A549 treated with AZD2906 at 1 μM for 4 hours (cell line): ENCODE results near the gene AKAP14. TPM values are rescaled to one million over a fixed set of nuclear protein-coding genes. Genes with fewer than 3 reads are reported as not detected.

Source experiments
- total RNA-seq: library from RNA; stranded (reverse); fragments of 200-300 nt; extraction: Qiagen RNA extraction; gene quantifications from 5 replicates; pipeline ENCODE4 v1.2.3, GENCODE V29; 2022

The AKAP14 gene
- 0.08 TPM in 1 of 5 replicates, not detected in the others for total RNA-seq

DNA sequence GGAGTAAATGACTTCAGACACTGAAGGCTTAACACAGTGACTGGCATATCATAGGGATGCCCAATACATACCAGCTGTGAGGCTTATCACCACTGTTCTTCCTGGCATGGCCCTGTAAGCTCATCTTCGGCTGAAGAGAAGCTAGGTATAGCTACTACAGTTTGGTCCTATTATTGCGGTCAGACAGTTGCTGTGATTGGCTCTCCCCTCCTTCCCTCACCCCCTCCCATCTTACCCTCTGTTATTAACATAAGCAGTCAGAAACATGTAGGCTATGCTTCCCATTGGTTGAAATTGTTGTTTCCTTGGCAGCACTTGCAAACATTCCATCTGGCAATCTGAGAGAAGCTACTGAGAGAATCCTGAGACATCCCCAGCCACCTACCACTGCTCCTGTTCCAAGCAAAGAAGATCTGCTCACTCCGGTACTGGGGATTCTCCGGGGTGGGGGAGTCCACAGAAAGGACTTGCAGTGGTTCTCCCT lies at the start of gene AKAP14:
Gene AKAP14, plus strand, starts transcription at position 51 of the 484 bp plus-strand sequence. CDS start 7,331 bp downstream, outside the sequence.

GRCh38 chrX:119852382-119853353 lies 43.0 kb upstream of the AKAP14 start, which contains the start of gene UPF3B:
UPF3B (minus strand) TSS chrX:119852963; CDS start chrX:119852928, 35 bp downstream.

DNA sequence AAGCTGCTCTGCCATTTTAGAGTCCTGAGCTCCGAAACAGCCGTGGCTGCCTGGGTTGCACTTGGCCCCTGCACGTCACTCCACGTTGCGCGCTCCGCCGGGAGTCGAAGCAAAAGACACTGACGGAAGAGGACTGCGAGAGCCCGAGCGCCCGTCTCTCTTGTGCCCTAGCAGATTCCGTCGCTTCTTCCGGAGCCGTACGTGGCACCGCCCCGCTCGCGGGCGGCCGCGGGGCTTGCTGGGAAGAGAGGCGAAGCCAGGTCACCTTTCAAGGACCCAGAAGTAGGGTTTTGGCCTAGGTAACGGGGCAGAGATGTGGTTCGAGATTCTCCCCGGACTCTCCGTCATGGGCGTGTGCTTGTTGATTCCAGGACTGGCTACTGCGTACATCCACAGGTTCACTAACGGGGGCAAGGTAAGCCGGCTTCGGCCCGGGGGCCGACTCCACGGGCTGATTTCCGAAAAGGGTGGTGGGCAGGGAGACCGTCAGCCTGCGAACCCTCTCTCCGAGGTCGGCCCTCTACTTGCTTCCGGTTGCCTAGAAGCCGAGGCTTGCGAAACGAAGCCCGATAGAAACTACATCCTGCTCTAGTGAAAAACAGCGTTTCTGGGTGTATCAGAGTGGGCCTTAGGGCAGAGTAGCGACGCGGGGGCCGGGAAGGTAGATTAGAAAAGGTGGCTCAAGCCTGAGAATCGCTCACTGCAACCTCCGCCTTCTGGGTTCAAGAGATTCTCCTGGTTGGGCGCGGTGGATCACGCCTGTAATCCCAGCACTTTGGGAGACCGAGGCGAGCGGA lies 23.9 kb upstream of the AKAP14 start, which contains the start of the genes NDUFA1 and RNF113A:
Gene NDUFA1, plus strand, starts transcription at position 234 of the 797 bp plus-strand sequence. Its CDS starts 80 bp downstream, at position 314.
Gene RNF113A, minus strand, starts transcription at position 135 of the 797 bp plus-strand sequence. Its CDS starts 120 bp downstream, at position 15.

GRCh38 chrX:119943185-119943988 lies 47.7 kb downstream of the AKAP14 start, which contains the start of gene NKAP:
NKAP (minus strand) TSS chrX:119943751; CDS start chrX:119943605, 146 bp downstream.

Other genes starting within 250 kb of the AKAP14 start
- 9.2 to 11.3 TPM (median 10.7 TPM) in 5 replicates for gene SEPTIN6, start 202.7 kb upstream of the AKAP14 start, total RNA-seq
- gene SOWAHD, start 137.3 kb upstream of the AKAP14 start, total RNA-seq = 0.06 to 0.18 TPM (median 0.13 TPM) in 4 of 5 replicates, not detected in the other
- gene RPL39, start 104.3 kb upstream of the AKAP14 start, total RNA-seq = 3,440 to 4,395 TPM (median 3,536 TPM) in 5 replicates
- gene UPF3B, start 42.9 kb upstream of the AKAP14 start, total RNA-seq = 15.9 to 22.0 TPM (median 16.7 TPM) in 5 replicates
- 29.8 to 32.3 TPM (median 31.0 TPM) in 5 replicates for gene RNF113A, start 24.2 kb upstream of the AKAP14 start, total RNA-seq
- gene NDUFA1, start 24.1 kb upstream of the AKAP14 start, total RNA-seq = 220 to 295 TPM (median 248 TPM) in 5 replicates
- gene NKAP, start 47.9 kb downstream of the AKAP14 start, total RNA-seq = 6.8 to 7.8 TPM (median 7.0 TPM) in 5 replicates
- not detected in 5 replicates for gene RHOXF2B, start 181.8 kb downstream of the AKAP14 start, total RNA-seq
- gene RHOXF1, start 220.0 kb downstream of the AKAP14 start, total RNA-seq = not detected in 5 replicates